K562 (cell line): ENCODE measurements around the gene NDUFAF8. TPM values are rescaled to one million over a fixed set of nuclear protein-coding genes. Genes with fewer than 3 reads are reported as not detected.
A peak's percentile ranks its signal among the peaks of the same experiment; 100 is the strongest.

Experiments
- ATF3 ChIP-seq, 2 experiments: fragments of 450-650 bp in 1 of 2; sonication (generic) in 1 of 2; formaldehyde crosslinking in 1 of 2; IDR thresholded peaks in 1 of 2; conservative IDR thresholded peaks in 1 of 2; 2 replicates each; pipeline versions ENCODE4 v1.6.1 to v1.8.1; 2016 to 2023; ENCODE audit warnings: mild to moderate bottlenecking in 2 of 2, moderate library complexity in 2 of 2, inconsistent platforms in 1 of 2, missing genetic modification reagents in 1 of 2
- BHLHE40 ChIP-seq: IDR thresholded peaks from 2 replicates; pipeline ENCODE4 v1.6.1; 2011; ENCODE audit warnings: low read length, improper control_type of control experiment
- BRD9 ChIP-seq: fragments of 450-650 bp; IDR thresholded peaks from 2 replicates; pipeline ENCODE4 v1.6.1; 2018; ENCODE audit warnings: low read depth; ENCODE audit not compliant: partially characterized antibody
- EP400 ChIP-seq: fragments of 450-650 bp; IDR thresholded peaks from 2 replicates; pipeline ENCODE4 v1.6.1; 2017; ENCODE audit warnings: antibody characterized with exemption, mild to moderate bottlenecking, moderate library complexity
- ERF ChIP-seq: fragments of 450-650 bp; formaldehyde crosslinking; IDR thresholded peaks from 2 replicates; pipeline ENCODE4 v1.4.0; 2020; ENCODE audit warnings: mild to moderate bottlenecking, mixed read lengths
- HBP1 ChIP-seq: fragments of 450-650 bp; formaldehyde crosslinking; IDR thresholded peaks from 2 replicates; pipeline ENCODE4 v1.4.0; 2022; ENCODE audit warnings: missing genetic modification characterization
- HDAC1 ChIP-seq, 2 experiments: fragments of 450-650 bp; IDR thresholded peaks; 2 replicates each; pipeline ENCODE4 v1.6.1; 2016 to 2017; ENCODE audit warnings: inconsistent platforms in 1 of 2, mild to moderate bottlenecking in 1 of 2, moderate library complexity in 1 of 2
- KDM4B ChIP-seq, 2 experiments: fragments of 450-650 bp in 1 of 2; sonication (generic) in 1 of 2; IDR thresholded peaks; 2 replicates each; pipeline ENCODE4 v1.6.1; 2016 to 2017; ENCODE audit warnings: borderline replicate concordance in 2 of 2, antibody characterized with exemption in 1 of 2, low read depth in 1 of 2, mild to moderate bottlenecking in 1 of 2
- KLF10 ChIP-seq: fragments of 250-450 bp; sonication (Bioruptor Pico); IDR thresholded peaks from 2 replicates; pipeline ENCODE4 v1.6.1; 2021; ENCODE audit warnings: matching md5 sums
- MTF1 ChIP-seq: fragments of 250-450 bp; sonication (Bioruptor Pico); IDR thresholded peaks from 2 replicates; pipeline ENCODE4 v1.9.0; 2021; ENCODE audit warnings: moderate library complexity, mild to moderate bottlenecking, inconsistent platforms, borderline replicate concordance
- RBFOX2 ChIP-seq: fragments of 200-400 bp; formaldehyde crosslinking; IDR thresholded peaks from 2 replicates; pipeline ENCODE4 v1.6.1; 2017; ENCODE audit warnings: low read depth, mild to moderate bottlenecking, low read length, moderate library complexity
- SETDB1 ChIP-seq: IDR thresholded peaks from one replicate; pipeline ENCODE4 v1.6.1; 2012; ENCODE audit warnings: low read length, control low read depth, inconsistent platforms
- SMARCC2 ChIP-seq: fragments of 450-650 bp; IDR thresholded peaks from 2 replicates; pipeline ENCODE4 v1.6.1; 2017; ENCODE audit warnings: antibody characterized with exemption, moderate library complexity, mild to moderate bottlenecking, low read depth
- ZBTB40 ChIP-seq, 2 experiments: fragments of 450-650 bp in 1 of 2; sonication (generic) in 1 of 2; formaldehyde crosslinking in 1 of 2; IDR thresholded peaks; 2 replicates each; pipeline versions ENCODE4 v1.7.1 to v1.9.0; 2016 to 2022; ENCODE audit warnings: inconsistent platforms in 1 of 2, mild to moderate bottlenecking in 1 of 2, missing genetic modification reagents in 1 of 2
- ZNF184 ChIP-seq: sonication (generic); formaldehyde crosslinking; IDR thresholded peaks from 2 replicates; pipeline ENCODE4 v1.5.0; 2020; ENCODE audit warnings: missing genetic modification reagents
- polyA plus RNA-seq, 8 experiments: library from polyadenylated mRNA; depleted of rRNA in 4 of 8; stranded (reverse) in 5 of 8; unstranded in 3 of 8; fragments of >200 nt; fragmentation: Nextera tagmentation in 2 of 8; fragmentation: Illumina TruSeq in 1 of 8; extraction: Ambion mirVana in 2 of 8; extraction: Trizol in 1 of 8; gene quantifications; 2 replicates each; pipeline versions ENCODE4 v1.2.1 to v1.2.3, GENCODE V29; 2011 to 2014; ENCODE audit warnings: inconsistent platforms in 1 of 8, missing spikeins in 1 of 8
- total RNA-seq, 7 experiments: library from RNA; depleted of rRNA in 6 of 7; stranded (reverse); fragments of >200 nt in 6 of 7; fragmentation: Illumina TruSeq in 2 of 7; extraction: Trizol in 2 of 7; gene quantifications; 2 replicates each; pipeline versions ENCODE4 v1.2.1 to v1.2.3, GENCODE V29; 2011 to 2021; ENCODE audit warnings: low replicate concordance in 1 of 7

The NDUFAF8 gene
- total and polyA plus RNA-seq, 9 of the 15 experiments (the other 6 are each of a cell fraction or from before 2014, with no cell fraction given), result 13.5 to 144 (median 90.0) TPM

- TF ChIP-seq ZBTB40 (IDR thresholded peaks at IDR 0.05) (0 out of 2 replicates have a peak, but pooled peaks have one; percentile 44), ZBTB40 (CRISPR knock-in tag; IDR thresholded peaks at IDR 0.05) (no peak), HDAC1 (IDR thresholded peaks at IDR 0.05) (peak in 1 of 2 experiments; percentile 64; a peak in 2 of 4 replicates), ZNF184 (CRISPR knock-in tag) (no peak), MTF1 (CRISPR knock-in tag) (no peak), ATF3 (IDR thresholded peaks at IDR 0.05) (no peak), ATF3 (CRISPR knock-in tag; conservative IDR thresholded peaks at IDR 0.05) (no peak), SMARCC2 (no peak), KDM4B (IDR thresholded peaks at IDR 0.05; ENCODE audit: borderline replicate concordance in 2 of 2, low read depth in 1 of 2) (no peak), BHLHE40 (peak; percentile 58), BRD9 (no peak), SETDB1 (no peak), EP400 (peak; percentile 80), HBP1 (CRISPR knock-in tag) (peak; percentile 17; the same call in 1 of the 2 replicates), RBFOX2 (peak; percentile 85), KLF10 (CRISPR knock-in tag) (no peak), ERF (CRISPR knock-in tag) (peak; percentile 83; the same call in 1 of the 2 replicates)
These were observed 16.0 kb upstream of the NDUFAF8 start, which contains the start of gene CEP131 (continued) for GRCh38 chr17:81222906-81223761.
